ENCODE measurements around the gene CHPF2. TPM values are rescaled to one million over a fixed set of nuclear protein-coding genes. Genes with fewer than 3 reads are reported as not detected.

The CHPF2 gene
- polyA plus RNA-seq, 4 donors = 11.6 to 27.2 (median 18.1) TPM

GRCh38 chr7:151233804-151234203, 1.5 kb downstream of the CHPF2 start:
- 76 to 82% (median 79%) methylated on average over 9 of the region's 9 CpGs for WGBS, 3 donors
- no peak for DNase-seq
- H3K27me3 ChIP-seq (ENCODE audit: control insufficient read depth in 3 of 3, insufficient read depth in 3 of 3, low read length in 3 of 3) = no peaks in the 10 kb centered on the region
- peaks cover 10 to 47% (median 12%) of the 10 kb centered on the region in 3 donors for H3K36me3 ChIP-seq (ENCODE audit: control insufficient read depth in 3 of 3, insufficient read depth in 2 of 3, low read depth in 1 of 3, low read length in 3 of 3)
- FAIRE-seq = no peak
- H3K27ac ChIP-seq (ENCODE audit: low read depth in 1 of 3, low read length in 2 of 3) = no peak overlapping the region
- H3K9me3 ChIP-seq (ENCODE audit: control insufficient read depth in 2 of 2, insufficient read depth in 1 of 2, low read depth in 1 of 2, low read length in 1 of 2) = no peaks in the 10 kb centered on the region
- peaks cover 0 to 9% (median 3%) of the 10 kb centered on the region in 3 donors for H3K4me1 ChIP-seq (ENCODE audit: control insufficient read depth in 3 of 3, insufficient read depth in 2 of 3, low read depth in 1 of 3, low read length in 2 of 3)
- peak overlapping the region in 1 of 3 donors; percentile 97 for H3K4me3 ChIP-seq (ENCODE audit: low read depth in 1 of 3, low read length in 3 of 3)

DNA sequence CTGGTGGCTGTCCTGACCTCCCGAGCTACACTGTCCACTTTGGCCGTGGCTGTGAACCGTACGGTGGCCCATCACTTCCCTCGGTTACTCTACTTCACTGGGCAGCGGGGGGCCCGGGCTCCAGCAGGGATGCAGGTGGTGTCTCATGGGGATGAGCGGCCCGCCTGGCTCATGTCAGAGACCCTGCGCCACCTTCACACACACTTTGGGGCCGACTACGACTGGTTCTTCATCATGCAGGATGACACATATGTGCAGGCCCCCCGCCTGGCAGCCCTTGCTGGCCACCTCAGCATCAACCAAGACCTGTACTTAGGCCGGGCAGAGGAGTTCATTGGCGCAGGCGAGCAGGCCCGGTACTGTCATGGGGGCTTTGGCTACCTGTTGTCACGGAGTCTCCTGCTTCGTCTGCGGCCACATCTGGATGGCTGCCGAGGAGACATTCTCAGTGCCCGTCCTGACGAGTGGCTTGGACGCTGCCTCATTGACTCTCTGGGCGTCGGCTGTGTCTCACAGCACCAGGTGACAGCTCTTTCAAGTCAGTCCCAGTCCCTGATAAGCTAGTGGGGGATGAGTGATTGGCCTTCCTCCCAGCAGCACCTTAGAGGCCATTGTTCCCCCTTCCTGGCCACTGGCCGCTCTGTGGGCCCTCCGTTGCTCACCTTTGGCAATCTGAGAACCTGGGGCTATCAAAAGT, 3.0 kb downstream of the CHPF2 start:
- Histone ChIP-seq H3K9me3 (ENCODE audit: control insufficient read depth in 2 of 2, insufficient read depth in 1 of 2, low read depth in 1 of 2, low read length in 1 of 2) (no peaks in the 10 kb centered on the region), H3K4me3 (ENCODE audit: low read depth in 1 of 3, low read length in 3 of 3) (no peak overlapping the region), H3K27ac (ENCODE audit: low read depth in 1 of 3, low read length in 2 of 3) (no peak overlapping the region), H3K27me3 (ENCODE audit: control insufficient read depth in 3 of 3, insufficient read depth in 3 of 3, low read length in 3 of 3) (no peaks in the 10 kb centered on the region), H3K4me1 (ENCODE audit: control insufficient read depth in 3 of 3, insufficient read depth in 2 of 3, low read depth in 1 of 3, low read length in 2 of 3) (peaks cover 0 to 9% (median 3%) of the 10 kb centered on the region in 3 donors), H3K36me3 (ENCODE audit: control insufficient read depth in 3 of 3, insufficient read depth in 2 of 3, low read depth in 1 of 3, low read length in 3 of 3) (peaks cover 10 to 61% (median 16%) of the 10 kb centered on the region in 3 donors)
- DNase-seq (no peak), FAIRE-seq (no peak)
- 92 to 94% (median 92%) methylated on average over 28 of the region's 28 CpGs for WGBS, 3 donors

DNA sequence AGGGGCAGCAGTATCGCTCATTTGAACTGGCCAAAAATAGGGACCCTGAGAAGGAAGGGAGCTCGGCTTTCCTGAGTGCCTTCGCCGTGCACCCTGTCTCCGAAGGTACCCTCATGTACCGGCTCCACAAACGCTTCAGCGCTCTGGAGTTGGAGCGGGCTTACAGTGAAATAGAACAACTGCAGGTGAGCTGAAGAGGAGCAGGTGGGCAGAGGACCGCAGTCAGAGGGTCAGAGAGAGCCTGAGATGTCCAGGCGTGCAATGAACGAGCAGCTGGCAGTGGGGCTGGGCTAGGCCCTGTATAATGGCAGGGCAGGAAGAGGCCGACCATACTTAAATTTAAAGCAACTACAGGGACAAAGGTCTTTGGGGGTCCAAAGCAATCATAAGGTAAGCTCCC, 4.1 kb downstream of the CHPF2 start:
- Histone ChIP-seq H3K27me3 (ENCODE audit: control insufficient read depth in 3 of 3, insufficient read depth in 3 of 3, low read length in 3 of 3) (no peaks in the 10 kb centered on the region), H3K36me3 (ENCODE audit: control insufficient read depth in 3 of 3, insufficient read depth in 2 of 3, low read depth in 1 of 3, low read length in 3 of 3) (peaks cover 10 to 66% (median 16%) of the 10 kb centered on the region in 3 donors), H3K27ac (ENCODE audit: low read depth in 1 of 3, low read length in 2 of 3) (no peak overlapping the region), H3K4me1 (ENCODE audit: control insufficient read depth in 3 of 3, insufficient read depth in 2 of 3, low read depth in 1 of 3, low read length in 2 of 3) (peaks cover 0 to 9% (median 3%) of the 10 kb centered on the region in 3 donors), H3K4me3 (ENCODE audit: low read depth in 1 of 3, low read length in 3 of 3) (no peak overlapping the region), H3K9me3 (ENCODE audit: control insufficient read depth in 2 of 2, insufficient read depth in 1 of 2, low read depth in 1 of 2, low read length in 1 of 2) (no peaks in the 10 kb centered on the region)
- DNase-seq = no peak
- 90 to 94% (median 92%) methylated on average over 13 of the region's 13 CpGs for WGBS, 3 donors
- FAIRE-seq = no peak

DNA sequence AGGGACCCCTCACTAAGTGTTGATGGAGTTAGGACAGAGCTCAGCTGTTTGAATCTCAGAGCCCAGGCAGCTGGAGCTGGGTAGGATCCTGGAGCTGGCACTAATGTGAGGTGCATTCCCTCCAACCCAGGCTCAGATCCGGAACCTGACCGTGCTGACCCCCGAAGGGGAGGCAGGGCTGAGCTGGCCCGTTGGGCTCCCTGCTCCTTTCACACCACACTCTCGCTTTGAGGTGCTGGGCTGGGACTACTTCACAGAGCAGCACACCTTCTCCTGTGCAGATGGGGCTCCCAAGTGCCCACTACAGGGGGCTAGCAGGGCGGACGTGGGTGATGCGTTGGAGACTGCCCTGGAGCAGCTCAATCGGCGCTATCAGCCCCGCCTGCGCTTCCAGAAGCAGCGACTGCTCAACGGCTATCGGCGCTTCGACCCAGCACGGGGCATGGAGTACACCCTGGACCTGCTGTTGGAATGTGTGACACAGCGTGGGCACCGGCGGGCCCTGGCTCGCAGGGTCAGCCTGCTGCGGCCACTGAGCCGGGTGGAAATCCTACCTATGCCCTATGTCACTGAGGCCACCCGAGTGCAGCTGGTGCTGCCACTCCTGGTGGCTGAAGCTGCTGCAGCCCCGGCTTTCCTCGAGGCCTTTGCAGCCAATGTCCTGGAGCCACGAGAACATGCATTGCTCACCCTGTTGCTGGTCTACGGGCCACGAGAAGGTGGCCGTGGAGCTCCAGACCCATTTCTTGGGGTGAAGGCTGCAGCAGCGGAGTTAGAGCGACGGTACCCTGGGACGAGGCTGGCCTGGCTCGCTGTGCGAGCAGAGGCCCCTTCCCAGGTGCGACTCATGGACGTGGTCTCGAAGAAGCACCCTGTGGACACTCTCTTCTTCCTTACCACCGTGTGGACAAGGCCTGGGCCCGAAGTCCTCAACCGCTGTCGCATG, 5.2 kb downstream of the CHPF2 start:
- DNase-seq (no peak), FAIRE-seq (no peak)
- H3K27me3 ChIP-seq (ENCODE audit: control insufficient read depth in 3 of 3, insufficient read depth in 3 of 3, low read length in 3 of 3) = no peaks in the 10 kb centered on the region
- WGBS, 3 donors = 89 to 95% (median 91%) methylated on average over 37 to 44 of the region's 44 CpGs
- H3K36me3 ChIP-seq (ENCODE audit: control insufficient read depth in 3 of 3, insufficient read depth in 2 of 3, low read depth in 1 of 3, low read length in 3 of 3) = peaks cover 10 to 77% (median 16%) of the 10 kb centered on the region in 3 donors
- peaks cover 0 to 9% (median 3%) of the 10 kb centered on the region in 3 donors for H3K4me1 ChIP-seq (ENCODE audit: control insufficient read depth in 3 of 3, insufficient read depth in 2 of 3, low read depth in 1 of 3, low read length in 2 of 3)
- H3K9me3 ChIP-seq (ENCODE audit: control insufficient read depth in 2 of 2, insufficient read depth in 1 of 2, low read depth in 1 of 2, low read length in 1 of 2) = no peaks in the 10 kb centered on the region
- no peak overlapping the region for H3K4me3 ChIP-seq (ENCODE audit: low read depth in 1 of 3, low read length in 3 of 3)
- H3K27ac ChIP-seq (ENCODE audit: low read depth in 1 of 3, low read length in 2 of 3) = no peak overlapping the region

- Histone ChIP-seq H3K27me3 (ENCODE audit: control insufficient read depth in 3 of 3, insufficient read depth in 3 of 3, low read length in 3 of 3) (no peaks in the 10 kb centered on the region), H3K4me3 (ENCODE audit: low read depth in 1 of 3, low read length in 3 of 3) (no peak overlapping the region), H3K27ac (ENCODE audit: low read depth in 1 of 3, low read length in 2 of 3) (no peak overlapping the region), H3K9me3 (ENCODE audit: control insufficient read depth in 2 of 2, insufficient read depth in 1 of 2, low read depth in 1 of 2, low read length in 1 of 2) (no peaks in the 10 kb centered on the region), H3K36me3 (ENCODE audit: control insufficient read depth in 3 of 3, insufficient read depth in 2 of 3, low read depth in 1 of 3, low read length in 3 of 3) (peaks cover 10 to 80% (median 16%) of the 10 kb centered on the region in 3 donors), H3K4me1 (ENCODE audit: control insufficient read depth in 3 of 3, insufficient read depth in 2 of 3, low read depth in 1 of 3, low read length in 2 of 3) (peaks cover 0 to 10% (median 3%) of the 10 kb centered on the region in 3 donors)
- FAIRE-seq (no peak), DNase-seq (no peak)
- WGBS, 3 donors = 79 to 90% (median 85%) methylated on average over 16 to 17 of the region's 17 CpGs
These were observed 6.0 kb downstream of the CHPF2 start for GRCh38 chr7:151238190-151238810.

GRCh38 chr7:151238924-151239836, 6.9 kb downstream of the CHPF2 start:
- Histone ChIP-seq H3K4me1 (ENCODE audit: control insufficient read depth in 3 of 3, insufficient read depth in 2 of 3, low read depth in 1 of 3, low read length in 2 of 3) (peaks cover 0 to 5% (median 0%) of the 10 kb centered on the region in 3 donors), H3K36me3 (ENCODE audit: control insufficient read depth in 3 of 3, insufficient read depth in 2 of 3, low read depth in 1 of 3, low read length in 3 of 3) (peaks cover 10 to 75% (median 16%) of the 10 kb centered on the region in 3 donors), H3K9me3 (ENCODE audit: control insufficient read depth in 2 of 2, insufficient read depth in 1 of 2, low read depth in 1 of 2, low read length in 1 of 2) (no peaks in the 10 kb centered on the region), H3K4me3 (ENCODE audit: low read depth in 1 of 3, low read length in 3 of 3) (no peak overlapping the region), H3K27me3 (ENCODE audit: control insufficient read depth in 3 of 3, insufficient read depth in 3 of 3, low read length in 3 of 3) (peaks cover 0 to 7% (median 0%) of the 10 kb centered on the region in 3 donors), H3K27ac (ENCODE audit: low read depth in 1 of 3, low read length in 2 of 3) (no peak overlapping the region)
- 90 to 93% (median 90%) methylated on average over 25 of the region's 25 CpGs for WGBS, 3 donors
- DNase-seq = no peak
- FAIRE-seq = no peak

DNA sequence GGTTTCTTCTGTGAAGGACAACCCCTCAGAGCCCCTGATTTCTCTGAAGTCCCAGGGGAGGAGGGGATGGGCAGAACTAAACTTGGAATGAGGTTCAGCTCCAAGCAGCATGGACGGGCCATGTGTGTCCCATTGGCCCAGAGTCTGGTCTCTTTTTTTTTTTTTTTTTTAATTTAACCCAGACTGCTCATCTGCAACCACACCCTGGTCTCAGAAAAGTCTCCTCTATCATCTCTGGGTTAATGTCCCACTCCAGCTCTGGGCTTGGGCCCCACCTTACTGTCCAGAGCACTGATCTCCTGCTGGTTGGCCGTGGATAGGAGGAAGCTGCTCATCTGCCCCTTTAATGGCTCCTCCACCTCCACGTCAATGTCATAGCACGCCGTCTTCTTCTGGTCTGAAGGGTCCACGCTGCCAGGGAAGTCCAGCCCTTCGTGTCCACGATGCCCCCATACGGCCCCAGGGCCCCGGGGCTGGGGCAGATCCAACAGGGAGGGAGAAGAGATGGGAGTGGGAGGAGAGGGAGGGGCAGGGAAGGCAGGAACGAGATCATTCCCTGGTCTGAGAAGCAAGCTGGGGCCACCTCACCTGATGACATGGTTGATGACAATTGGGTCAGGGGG, 7.7 kb downstream of the CHPF2 start:
- Histone ChIP-seq H3K27ac (ENCODE audit: low read depth in 1 of 3, low read length in 2 of 3) (no peak overlapping the region), H3K27me3 (ENCODE audit: control insufficient read depth in 3 of 3, insufficient read depth in 3 of 3, low read length in 3 of 3) (peaks cover 0 to 15% (median 2%) of the 10 kb centered on the region in 3 donors), H3K4me3 (ENCODE audit: low read depth in 1 of 3, low read length in 3 of 3) (no peak overlapping the region), H3K4me1 (ENCODE audit: control insufficient read depth in 3 of 3, insufficient read depth in 2 of 3, low read depth in 1 of 3, low read length in 2 of 3) (peaks cover 0 to 9% (median 0%) of the 10 kb centered on the region in 3 donors), H3K36me3 (ENCODE audit: control insufficient read depth in 3 of 3, insufficient read depth in 2 of 3, low read depth in 1 of 3, low read length in 3 of 3) (peaks cover 10 to 70% (median 16%) of the 10 kb centered on the region in 3 donors), H3K9me3 (ENCODE audit: control insufficient read depth in 2 of 2, insufficient read depth in 1 of 2, low read depth in 1 of 2, low read length in 1 of 2) (no peaks in the 10 kb centered on the region)
- DNase-seq (no peak), FAIRE-seq (no peak)
- WGBS, 3 donors = 66 to 71% (median 71%) methylated on average over 10 to 11 of the region's 11 CpGs

All from small intestine (tissue), 7 donors.